ENCODE data around the gene TRIM33.

Gene TRIM33

GRCh38 chr1:114349891-114350605 lies 161.0 kb downstream of the TRIM33 start:
- DNase-seq = no peak

GRCh38 chr1:114347431-114348209 lies 163.4 kb downstream of the TRIM33 start:
- DNase-seq = no peak

GRCh38 chr1:114346480-114347029 lies 164.4 kb downstream of the TRIM33 start:
- DNase-seq = peak; percentile 95 to 97

- no peak for DNase-seq
These were observed 165.0 kb downstream of the TRIM33 start for GRCh38 chr1:114345930-114346479.

- DNase-seq = no peak
These were observed 166.3 kb downstream of the TRIM33 start for GRCh38 chr1:114344656-114345055.

Measured in CD4-positive, alpha-beta T cell treated with Interleukin-1 beta for 1 hour (primary cell).